ENCODE data around the gene ZNF205.
"Not testable (repeated sequence)": the region's sequence is repeated elsewhere in the genome, so short reads cannot be mapped to it uniquely, and the experiment has no call there.

ZNF205 gene

DNA sequence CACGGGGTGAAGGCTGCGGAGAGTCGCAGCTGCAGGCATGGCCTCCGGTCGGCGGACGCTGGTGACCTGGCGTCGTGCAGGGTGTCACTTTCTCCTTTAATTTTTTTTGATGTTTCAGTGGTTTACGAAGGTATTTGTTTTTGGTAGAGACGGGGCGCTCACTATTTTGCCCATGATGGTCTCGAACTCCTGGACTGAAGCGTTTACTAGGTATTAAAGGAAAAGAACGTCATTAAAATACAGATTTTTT is 39.6 kb downstream of the ZNF205 start:
- no peak for DNase-seq

GRCh38 chr16:3152277-3152990 is 40.0 kb downstream of the ZNF205 start:
- peak; percentile 94 for DNase-seq

DNA sequence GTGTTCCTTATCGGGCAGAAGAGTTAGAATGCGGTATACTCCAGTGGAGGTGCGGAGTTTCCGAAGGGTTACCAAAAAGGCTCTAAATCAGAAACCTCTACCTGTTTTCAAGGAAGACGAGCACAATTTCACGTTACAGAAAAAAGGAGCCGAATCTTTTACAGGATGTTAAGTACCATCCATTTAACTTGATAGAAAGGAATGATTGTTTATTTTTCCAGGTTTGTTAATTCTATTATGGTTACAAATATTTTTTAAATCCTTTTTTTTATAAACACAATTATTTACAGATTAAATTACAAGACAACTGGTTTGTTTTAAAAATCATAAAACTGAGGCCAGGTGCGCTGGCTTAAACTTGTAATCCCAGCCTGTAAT is 40.6 kb downstream of the ZNF205 start:
- no peak for DNase-seq

DNA sequence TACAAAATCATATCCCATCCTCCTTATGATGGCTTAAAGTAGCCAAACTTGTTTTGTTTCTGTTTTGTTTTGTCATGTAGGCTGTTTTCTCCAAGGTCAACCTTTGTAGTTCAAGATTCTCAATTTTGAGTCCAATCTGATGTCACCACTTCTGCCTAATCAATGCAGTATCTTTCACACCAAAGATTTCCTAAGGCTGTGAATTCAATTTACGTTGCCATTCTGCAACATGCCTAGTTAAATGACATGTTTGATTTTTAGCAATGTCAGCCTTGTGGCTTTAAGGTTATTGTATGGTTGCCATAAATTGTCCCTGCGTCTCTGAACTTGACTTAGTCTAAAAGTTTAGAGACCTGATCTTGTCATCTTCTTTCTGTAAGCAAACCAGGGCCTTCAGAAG is 42.8 kb downstream of the ZNF205 start:
- DNase-seq = no peak

GRCh38 chr16:3155972-3156371 is 43.6 kb downstream of the ZNF205 start:
- no peak for DNase-seq

DNA sequence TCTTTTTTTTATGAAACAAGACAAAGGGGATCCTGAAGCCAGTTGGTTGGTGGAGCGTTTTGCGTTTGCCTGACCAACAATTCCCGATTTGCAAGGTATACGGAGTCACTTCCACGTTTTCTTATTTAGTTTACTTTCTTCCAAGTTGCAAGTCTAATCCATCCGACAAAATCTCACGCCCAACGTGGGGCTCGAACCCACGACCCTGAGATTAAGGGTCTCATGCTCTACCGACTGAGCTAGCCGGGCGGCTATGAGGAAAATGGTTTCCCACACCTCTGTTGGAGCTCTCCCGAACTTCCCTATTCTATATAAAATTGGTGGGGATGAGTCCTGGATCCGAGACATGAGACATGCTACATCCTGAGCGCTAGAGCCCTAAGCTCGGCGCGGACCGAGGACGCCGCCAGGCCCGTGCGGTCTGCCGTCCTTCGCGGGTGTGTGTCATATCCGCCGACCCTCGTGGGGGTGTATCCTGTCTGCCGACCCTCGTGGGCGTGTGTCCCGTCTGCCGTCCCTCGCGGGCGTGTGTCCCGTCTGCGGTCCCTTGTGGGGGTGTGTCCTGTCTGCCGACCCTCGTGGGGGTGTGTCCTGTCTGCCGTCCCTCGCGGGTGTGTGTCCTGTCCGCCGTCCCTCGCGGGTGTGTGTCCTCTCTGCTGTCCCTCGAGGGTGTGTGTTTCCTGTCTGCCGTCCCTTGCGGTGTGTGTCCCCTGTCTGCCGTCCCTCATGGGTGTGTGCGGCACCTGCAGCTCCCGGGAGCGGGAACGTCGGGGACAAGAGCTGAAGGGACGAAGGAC is 45.0 kb downstream of the ZNF205 start:
- DNase-seq = peak; percentile 68

- DNase-seq = no peak
Observed at GRCh38 chr16:3158026-3158509, 45.7 kb downstream of the ZNF205 start.

- DNase-seq = no peak
Observed at GRCh38 chr16:3158510-3159314, 46.3 kb downstream of the ZNF205 start.

DNA sequence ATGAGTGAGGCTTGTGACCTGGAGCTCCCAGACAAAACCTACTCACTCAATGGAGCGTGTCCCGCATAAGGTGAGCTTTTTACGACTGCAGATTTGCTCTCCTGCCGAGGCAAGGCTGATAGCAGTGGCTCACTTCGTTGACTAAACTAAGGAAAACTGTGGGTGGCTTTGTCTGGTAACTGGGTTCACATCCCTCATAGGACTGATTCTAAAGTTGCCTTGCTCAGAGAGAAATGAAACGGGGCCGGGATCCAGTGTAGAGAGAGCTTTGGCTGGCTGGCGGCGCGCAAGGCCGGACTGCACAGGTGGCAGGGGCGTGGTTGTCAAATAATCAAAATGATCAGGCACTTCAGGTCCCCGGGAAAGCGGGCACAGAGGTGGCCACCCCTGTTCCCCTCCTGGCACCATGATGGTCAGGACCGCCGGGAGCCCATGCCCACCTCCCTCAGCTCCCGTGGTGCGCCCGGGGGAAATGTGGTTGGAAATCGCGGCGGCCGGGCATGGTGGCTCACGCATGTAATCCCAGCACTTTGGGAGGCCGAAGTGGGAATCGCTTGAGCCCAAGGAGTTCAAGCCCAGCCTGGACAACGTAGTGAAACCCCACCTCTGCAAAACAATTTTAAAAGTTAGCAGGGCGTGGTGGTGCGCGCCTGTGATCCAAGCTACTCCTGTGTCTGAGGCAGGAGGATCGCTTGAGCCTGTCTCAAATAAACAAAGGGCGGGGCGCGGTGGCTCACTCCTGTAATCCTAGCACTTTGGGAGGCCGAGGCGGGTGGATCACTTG is 49.0 kb downstream of the ZNF205 start:
- no peak for DNase-seq

DNA sequence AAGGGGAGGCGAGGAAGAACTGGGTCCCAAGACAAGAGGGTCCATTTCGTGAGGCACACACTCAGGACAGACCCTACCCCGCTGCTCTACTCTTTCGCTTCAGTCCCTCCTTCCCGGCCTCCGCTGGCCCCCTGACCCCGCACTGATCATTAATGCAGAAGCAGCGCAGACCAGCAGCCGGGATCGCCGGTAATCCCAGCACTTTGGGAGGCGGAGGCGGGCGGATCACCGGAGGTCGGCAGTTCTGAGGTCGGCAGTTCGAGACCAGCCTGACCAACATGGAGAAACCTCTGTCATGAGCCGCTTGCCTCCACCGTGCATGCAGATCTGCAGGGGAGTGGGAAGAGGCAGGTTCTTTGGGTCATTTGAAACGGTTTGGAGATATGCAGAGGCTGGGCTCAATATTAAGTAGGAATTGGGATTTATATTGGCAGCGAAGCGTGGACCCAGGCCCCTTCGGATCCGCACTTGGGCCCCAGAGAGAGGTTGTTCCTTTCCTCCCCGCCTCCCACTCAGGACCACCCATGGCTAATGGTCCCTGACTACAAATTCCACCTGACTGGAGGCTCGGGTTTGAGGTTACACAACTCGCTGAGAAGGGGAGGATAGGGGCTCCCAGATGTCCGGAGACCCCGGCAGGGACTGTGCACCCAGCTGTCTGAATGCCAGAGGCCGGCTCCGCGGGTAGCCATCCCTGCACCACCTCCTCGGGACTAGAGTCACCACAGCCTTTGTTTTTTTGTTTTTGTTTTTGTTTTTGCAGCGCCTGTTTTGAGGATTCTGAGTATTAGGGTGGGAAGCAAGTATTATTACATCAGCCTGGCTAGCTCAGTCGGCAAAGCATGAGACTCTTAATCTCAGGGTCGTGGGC is 52.0 kb downstream of the ZNF205 start:
- no peak for DNase-seq

GRCh38 chr16:3165111-3165822 is 52.9 kb downstream of the ZNF205 start:
- DNase-seq = no peak

DNA sequence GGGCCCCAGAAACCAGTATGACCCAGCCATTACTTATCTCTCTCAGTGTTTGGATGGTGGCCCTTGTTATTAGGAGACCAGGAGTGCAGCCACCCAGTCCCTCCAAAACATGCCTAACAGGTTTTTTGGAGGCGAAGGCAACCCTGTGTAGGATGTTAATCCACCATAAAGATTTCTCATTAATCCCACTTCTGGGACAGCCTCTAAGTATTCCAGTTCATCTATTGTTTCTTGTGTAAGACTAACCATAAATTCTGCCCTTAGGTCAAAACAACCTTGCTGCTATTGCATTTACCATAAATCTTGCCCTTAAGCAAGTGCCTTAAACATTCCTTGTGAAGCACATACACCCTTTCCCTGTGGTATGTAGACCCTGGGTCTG is 54.1 kb downstream of the ZNF205 start:
- no peak for DNase-seq

DNA sequence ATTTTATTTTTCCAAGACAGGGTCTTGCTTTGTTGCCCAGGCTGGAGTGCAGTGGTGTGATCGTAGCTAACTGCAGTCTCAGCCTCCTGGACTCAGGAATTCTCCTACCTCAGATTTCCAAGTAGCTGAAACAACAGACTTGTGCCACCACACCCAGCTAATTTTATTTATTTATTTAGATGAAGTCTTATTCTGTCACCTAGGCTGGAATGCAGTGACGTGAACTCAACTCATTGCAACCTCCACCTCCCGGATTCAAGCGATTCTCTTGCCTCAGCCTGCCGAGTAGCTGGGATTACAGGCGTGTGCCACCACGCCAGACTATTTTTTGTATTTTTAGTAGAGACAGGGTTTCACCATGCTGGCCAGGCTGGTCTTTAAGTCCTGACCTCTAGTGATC is 56.3 kb downstream of the ZNF205 start:
- not testable (repeated sequence) for DNase-seq
